H4 (cell line): ENCODE data around the gene PLEKHG4B. TPM values are rescaled to one million over a fixed set of nuclear protein-coding genes. Genes with fewer than 3 reads are reported as not detected.
"Not testable (repeated sequence)": the region's sequence is repeated elsewhere in the genome, so short reads cannot be mapped to it uniquely, and the experiment has no call there.

ENCODE experiments used
- DNase-seq: peaks from one replicate; pipeline ENCODE4 v3.0.0-alpha.2; 2015; ENCODE audit warnings: low spot score
- total RNA-seq: library from RNA; depleted of rRNA; stranded (reverse); fragments of >200 nt; shearing (Covaris generic); gene quantifications from 2 replicates; pipeline ENCODE4 v1.2.3, GENCODE V29; 2014; rRNA removed

The PLEKHG4B gene
- total RNA-seq = 7.3 and 13.1 TPM in 2 replicates

GRCh38 chr5:91556-92263, at the start of gene PLEKHG4B:
Gene PLEKHG4B (plus strand): TSS chr5:92168. CDS start chr5:92232, 64 bp downstream.
- peak; percentile 54 for DNase-seq

- DNase-seq = no peak
Observed at GRCh38 chr5:42250-42649, 49.7 kb upstream of the PLEKHG4B start.

- no peak for DNase-seq
Observed at GRCh38 chr5:48192-48591, 43.8 kb upstream of the PLEKHG4B start.

GRCh38 chr5:49530-49929, 42.4 kb upstream of the PLEKHG4B start:
- DNase-seq = not testable (repeated sequence)

GRCh38 chr5:49953-50544, 41.9 kb upstream of the PLEKHG4B start:
- no peak for DNase-seq

- no peak for DNase-seq
Observed at GRCh38 chr5:50724-51499, 41.1 kb upstream of the PLEKHG4B start.

- DNase-seq = no peak
Observed at GRCh38 chr5:51500-51823, 40.5 kb upstream of the PLEKHG4B start.

- peak; percentile 49 for DNase-seq
Observed at GRCh38 chr5:53381-54174, 38.4 kb upstream of the PLEKHG4B start.

- DNase-seq = no peak
Observed at GRCh38 chr5:54175-54730, 37.7 kb upstream of the PLEKHG4B start.

GRCh38 chr5:54876-55569, 36.9 kb upstream of the PLEKHG4B start:
- no peak for DNase-seq

GRCh38 chr5:56561-57290, 35.2 kb upstream of the PLEKHG4B start:
- DNase-seq = no peak

- DNase-seq = not testable (repeated sequence)
Observed at GRCh38 chr5:60250-60649, 31.7 kb upstream of the PLEKHG4B start.

- DNase-seq = no peak
Observed at GRCh38 chr5:70440-70839, 21.5 kb upstream of the PLEKHG4B start.

- DNase-seq = not testable (repeated sequence)
Observed at GRCh38 chr5:72316-73180, 19.4 kb upstream of the PLEKHG4B start.

- not testable (repeated sequence) for DNase-seq
Observed at GRCh38 chr5:73181-73447, 18.9 kb upstream of the PLEKHG4B start.

GRCh38 chr5:73768-74502, 18.0 kb upstream of the PLEKHG4B start:
- DNase-seq = no peak

- no peak for DNase-seq
Observed at GRCh38 chr5:74503-75109, 17.4 kb upstream of the PLEKHG4B start.
